CD14-positive monocyte (primary cell): ENCODE data around the gene ATP11A. TPM values are rescaled to one million over a fixed set of nuclear protein-coding genes. Genes with fewer than 3 reads are reported as not detected.
A peak's percentile ranks its signal among the peaks of the same experiment; 100 is the strongest.

Experiments used
- DNase-seq, 3 donors: peaks; one replicate each; pipeline ENCODE4 v3.0.0-alpha.2; 2011 to 2022
- H2AFZ ChIP-seq: 2 replicates; pipeline ENCODE4 v1.6.0; 2012; ENCODE audit warnings: mild to moderate bottlenecking, low read depth, low read length, inconsistent platforms; ENCODE audit not compliant: insufficient read depth, poor library complexity, severe bottlenecking
- H3K27ac ChIP-seq, 2 donors: 1 replicate in 1 of 2; 2 replicates in 1 of 2; pipeline ENCODE4 v1.5.1; 2012 to 2013; ENCODE audit warnings: low read length in 2 of 2, control low read depth in 1 of 2, inconsistent platforms in 1 of 2, low read depth in 1 of 2, mild to moderate bottlenecking in 1 of 2
- H3K27me3 ChIP-seq, 2 donors: one replicate each; pipeline versions ENCODE4 v1.6.0 to v1.6.1; 2011 to 2013; ENCODE audit warnings: low read length in 2 of 2; ENCODE audit not compliant: control insufficient read depth in 2 of 2, insufficient read depth in 2 of 2
- H3K36me3 ChIP-seq, 2 donors: replicated peaks in 1 of 2; 1 replicate in 1 of 2; 2 replicates in 1 of 2; pipeline versions ENCODE4 v1.5.1 to v1.6.1; 2012 to 2013; ENCODE audit warnings: low read length in 2 of 2, control low read depth in 1 of 2, inconsistent platforms in 1 of 2, mild to moderate bottlenecking in 1 of 2; ENCODE audit not compliant: insufficient read depth in 2 of 2, control insufficient read depth in 1 of 2
- H3K4me1 ChIP-seq, 2 donors: 1 replicate in 1 of 2; 2 replicates in 1 of 2; pipeline versions ENCODE4 v1.5.1 to v1.6.1; 2012 to 2013; ENCODE audit warnings: low read length in 2 of 2, control low read depth in 1 of 2, inconsistent platforms in 1 of 2, mild to moderate bottlenecking in 1 of 2, moderate library complexity in 1 of 2; ENCODE audit not compliant: insufficient read depth in 2 of 2, control insufficient read depth in 1 of 2
- H3K4me2 ChIP-seq: replicated peaks from 2 replicates; pipeline ENCODE3; 2012; ENCODE audit warnings: low read length, moderate library complexity, mild to moderate bottlenecking; ENCODE audit not compliant: poor library complexity, severe bottlenecking; ENCODE audit errors: extremely low read depth
- H3K4me3 ChIP-seq, 3 experiments: fragments of 200-600 bp in 1 of 3; sonication (generic) in 1 of 3; replicated peaks in 1 of 3; 1 replicate in 2 of 3; 2 replicates in 1 of 3; pipeline ENCODE4 v1.5.1; 2011 to 2013; ENCODE audit warnings: low read length in 3 of 3, mild to moderate bottlenecking in 3 of 3, control low read depth in 2 of 3, low read depth in 2 of 3, inconsistent platforms in 1 of 3, moderate library complexity in 1 of 3
- H3K79me2 ChIP-seq: 2 replicates; pipeline ENCODE4 v1.6.0; 2012; ENCODE audit warnings: mild to moderate bottlenecking, control low read depth, inconsistent platforms, low read length, moderate library complexity; ENCODE audit not compliant: insufficient read depth
- H3K9ac ChIP-seq: 2 replicates; pipeline ENCODE4 v1.6.0; 2017; ENCODE audit warnings: low read length, mild to moderate bottlenecking; ENCODE audit not compliant: insufficient read depth, poor library complexity, severe bottlenecking
- H3K9me3 ChIP-seq, 2 donors: replicated peaks in 1 of 2; 1 replicate in 1 of 2; 2 replicates in 1 of 2; pipeline versions ENCODE4 v1.5.1 to v1.6.1; 2012 to 2013; ENCODE audit warnings: low read length in 2 of 2, control low read depth in 1 of 2; ENCODE audit not compliant: control insufficient read depth in 1 of 2, insufficient read depth in 1 of 2
- H4K20me1 ChIP-seq: 2 replicates; pipeline ENCODE4 v1.6.0; 2012; ENCODE audit warnings: mild to moderate bottlenecking, low read length, control low read depth, moderate library complexity; ENCODE audit not compliant: insufficient read depth
- H3K27ac Mint-ChIP-seq, 7 donors: one replicate each; pipeline ENCODE4 v1.8.0; 2020; ENCODE audit warnings: mild to moderate bottlenecking in 7 of 7, mixed read lengths in 7 of 7, moderate library complexity in 6 of 7, inconsistent platforms in 2 of 7
- H3K27me3 Mint-ChIP-seq, 3 donors: one replicate each; pipeline ENCODE4 v1.8.0; 2021 to 2022; ENCODE audit warnings: low read depth in 3 of 3, mild to moderate bottlenecking in 3 of 3, mixed read lengths in 3 of 3, moderate library complexity in 3 of 3, inconsistent platforms in 1 of 3
- H3K36me3 Mint-ChIP-seq, 2 donors: one replicate each; pipeline ENCODE4 v1.8.0; 2020; ENCODE audit warnings: mixed read lengths in 2 of 2, inconsistent platforms in 1 of 2, mild to moderate bottlenecking in 1 of 2
- H3K4me1 Mint-ChIP-seq: one replicate; pipeline ENCODE4 v1.8.0; 2020; ENCODE audit warnings: mild to moderate bottlenecking, mixed read lengths
- H3K4me3 Mint-ChIP-seq, 2 donors: one replicate each; pipeline ENCODE4 v1.8.0; 2020; ENCODE audit warnings: mild to moderate bottlenecking in 2 of 2, mixed read lengths in 2 of 2, moderate library complexity in 1 of 2
- H3K9me3 Mint-ChIP-seq, 7 donors: one replicate each; pipeline ENCODE4 v1.8.0; 2020 to 2022; ENCODE audit warnings: mixed read lengths in 7 of 7, mild to moderate bottlenecking in 6 of 7, moderate library complexity in 6 of 7, inconsistent platforms in 2 of 7
- CTCF ChIP-seq: fragments of 200-600 bp; IDR thresholded peaks from one replicate; pipeline ENCODE4 v1.8.0; 2022; ENCODE audit warnings: antibody characterized with exemption, mild to moderate bottlenecking
- WGBS: methylation state at CpG from one replicate; pipeline ENCODE4 v1.1.5; 2013; ENCODE audit warnings: missing lambda C conversion rate; ENCODE audit not compliant: insufficient coverage; 5-methylcytosine and 5-hydroxymethylcytosine counted together
- intact Hi-C, 2 donors: fragments of 100-400 bp; cut with micrococcal nuclease; formaldehyde crosslinking; loops; one replicate each; pipeline versions ENCODE4 v1.15.0 to v1.15.1; 2023
- polyA plus RNA-seq, 3 donors: library from polyadenylated mRNA; depleted of rRNA in 1 of 3; unstranded in 2 of 3; stranded (reverse) in 1 of 3; fragments of 300-500 nt in 2 of 3; fragments of >200 nt in 1 of 3; fragmentation: Illumina TruSeq in 2 of 3; gene quantifications; 1 replicate in 2 of 3; 2 replicates in 1 of 3; pipeline ENCODE4 v1.2.3, GENCODE V29; 2012 to 2021

Gene ATP11A
- polyA plus RNA-seq, 3 donors: 7.2 to 45.4 (median 7.6) TPM

- peaks cover 12% of the 10 kb centered on the region for H3K4me1 Mint-ChIP-seq
- Histone ChIP-seq H3K27me3 (peaks cover 16 to 33% of the 10 kb centered on the region in 2 donors), H3K27ac (no peak overlapping the region), H2AFZ (no peak overlapping the region), H3K4me3 (no peak overlapping the region), H4K20me1 (no peaks in the 10 kb centered on the region), H3K4me1 (peaks cover 21 to 26% of the 10 kb centered on the region in 2 donors), H3K9me3 (peaks cover 0 to 8% of the 10 kb centered on the region in 2 donors), H3K79me2 (no peaks in the 10 kb centered on the region), H3K9ac (no peak overlapping the region), H3K36me3 (no peaks in the 10 kb centered on the region), H3K4me2 (no peak overlapping the region)
- TF ChIP-seq CTCF: no peak
- H3K9me3 Mint-ChIP-seq: peaks cover 0 to 2% (median 0%) of the 10 kb centered on the region in 7 donors
- peaks cover 29 to 45% (median 43%) of the 10 kb centered on the region in 3 donors for H3K27me3 Mint-ChIP-seq
- H3K27ac Mint-ChIP-seq: no peak overlapping the region
- peak overlapping the region in 1 of 2 donors; percentile 48 for H3K4me3 Mint-ChIP-seq
- 92% methylated on average over 21 of the region's 27 CpGs for WGBS
- H3K36me3 Mint-ChIP-seq: no peaks in the 10 kb centered on the region
- intact Hi-C loops: no loop called here
- DNase-seq: no peak
Measured at GRCh38 chr13:112896736-112897602, 207.1 kb downstream of the ATP11A start.

GRCh38 chr13:112897603-112897955 is 207.7 kb downstream of the ATP11A start:
- Mint-ChIP-seq H3K36me3 (no peaks in the 10 kb centered on the region), H3K27ac (no peak overlapping the region), H3K4me1 (peaks cover 10% of the 10 kb centered on the region), H3K27me3 (peaks cover 28 to 39% (median 39%) of the 10 kb centered on the region in 3 donors), H3K4me3 (no peak overlapping the region), H3K9me3 (peaks cover 0 to 2% (median 0%) of the 10 kb centered on the region in 7 donors)
- Histone ChIP-seq H3K9me3 (peaks cover 0 to 8% of the 10 kb centered on the region in 2 donors), H3K9ac (no peak overlapping the region), H4K20me1 (no peaks in the 10 kb centered on the region), H3K4me2 (no peak overlapping the region), H3K4me3 (no peak overlapping the region), H3K27me3 (peaks cover 16 to 32% of the 10 kb centered on the region in 2 donors), H3K79me2 (no peaks in the 10 kb centered on the region), H2AFZ (no peak overlapping the region), H3K27ac (no peak overlapping the region), H3K36me3 (no peaks in the 10 kb centered on the region), H3K4me1 (peaks cover 20 to 24% of the 10 kb centered on the region in 2 donors)
- no peak for DNase-seq
- intact Hi-C loops: no loop called here
- WGBS: 88% methylated on average over 3 of the region's 6 CpGs
- no peak for TF ChIP-seq CTCF
